WTC11 (cell line): ENCODE data around the gene NT5C1A. TPM values are rescaled to one million over a fixed set of nuclear protein-coding genes. Genes with fewer than 3 reads are reported as not detected.

Experiments used
- ATAC-seq: fragments of 200-7000 bp; cut with Tn5 transposase; 2 replicates; pipeline ENCODE4 v1.10.0; 2021; ENCODE audit warnings: mild to moderate bottlenecking, moderate library complexity
- CTCF ChIA-PET: fragments of 300-600 bp; sonication (Branson Sonifier 250); formaldehyde crosslinking; loops from one replicate; lab custom pipeline; 2021; ENCODE audit warnings: antibody characterized with exemption; lab: Charles Lee
- POLR2A ChIA-PET: fragments of 350-600 bp; sonication (Branson Sonifier 250); formaldehyde crosslinking; loops from one replicate; lab custom pipeline; 2021; ENCODE audit warnings: antibody characterized with exemption; lab: Charles Lee
- DNase-seq: peaks from one replicate; pipeline ENCODE4 v3.0.0; 2021; ENCODE audit warnings: low spot score
- H3K27ac Mint-ChIP-seq: 2 replicates; pipeline ENCODE4 v1.8.0; 2021; ENCODE audit warnings: mixed read lengths
- H3K27me3 Mint-ChIP-seq: 2 replicates; pipeline ENCODE4 v1.8.0; 2021; ENCODE audit warnings: low read depth, mild to moderate bottlenecking, moderate library complexity, mixed read lengths
- H3K36me3 Mint-ChIP-seq: 2 replicates; pipeline ENCODE4 v1.8.0; 2021; ENCODE audit warnings: mixed read lengths
- H3K4me1 Mint-ChIP-seq: 2 replicates; pipeline ENCODE4 v1.8.0; 2022; ENCODE audit warnings: mixed read lengths
- H3K4me3 Mint-ChIP-seq: 2 replicates; pipeline ENCODE4 v1.8.0; 2021; ENCODE audit warnings: mild to moderate bottlenecking, moderate library complexity, mixed read lengths
- H3K9me3 Mint-ChIP-seq: 2 replicates; pipeline ENCODE4 v1.8.0; 2021; ENCODE audit warnings: mixed read lengths
- ATF2 ChIP-seq: sonication (generic); formaldehyde crosslinking; IDR thresholded peaks from 2 replicates; pipeline ENCODE4 v1.8.1; 2022; ENCODE audit warnings: low read depth, missing genetic modification reagents, borderline replicate concordance
- CBFB ChIP-seq: sonication (generic); formaldehyde crosslinking; IDR thresholded peaks from 2 replicates; pipeline ENCODE4 v1.8.1; 2022; ENCODE audit warnings: mild to moderate bottlenecking, low read depth, missing genetic modification reagents
- ELF4 ChIP-seq: sonication (generic); formaldehyde crosslinking; IDR thresholded peaks from 2 replicates; pipeline ENCODE4 v1.8.1; 2022; ENCODE audit warnings: low read depth, mild to moderate bottlenecking, moderate library complexity, missing genetic modification reagents
- FOXJ3 ChIP-seq: sonication (generic); formaldehyde crosslinking; IDR thresholded peaks from 2 replicates; pipeline ENCODE4 v1.9.0; 2021; ENCODE audit warnings: missing genetic modification reagents, mild to moderate bottlenecking, borderline replicate concordance
- FOXK1 ChIP-seq: sonication (generic); formaldehyde crosslinking; IDR thresholded peaks from 2 replicates; pipeline ENCODE4 v1.8.0; 2022; ENCODE audit warnings: mild to moderate bottlenecking, moderate library complexity, missing genetic modification reagents
- FOXP1 ChIP-seq: sonication (generic); formaldehyde crosslinking; IDR thresholded peaks from 2 replicates; pipeline ENCODE4 v1.8.0; 2022; ENCODE audit warnings: missing genetic modification reagents, mild to moderate bottlenecking, moderate library complexity, borderline replicate concordance
- GTF2I ChIP-seq: fragments of 250-450 bp; sonication (Bioruptor Pico); conservative IDR thresholded peaks from 2 replicates; pipeline ENCODE4 v1.4.0; 2021; ENCODE audit warnings: mild to moderate bottlenecking
- IRF2 ChIP-seq: sonication (generic); formaldehyde crosslinking; IDR thresholded peaks from 2 replicates; pipeline ENCODE4 v1.8.0; 2022; ENCODE audit warnings: low read depth, missing genetic modification reagents, borderline replicate concordance
- JUN ChIP-seq: sonication (generic); formaldehyde crosslinking; IDR thresholded peaks from 2 replicates; pipeline ENCODE4 v1.8.0; 2023; ENCODE audit warnings: mild to moderate bottlenecking, missing genetic modification reagents
- MXD4 ChIP-seq: fragments of 250-450 bp; sonication (Bioruptor Pico); IDR thresholded peaks from 2 replicates; pipeline ENCODE4 v1.8.0; 2021; ENCODE audit warnings: mild to moderate bottlenecking, moderate library complexity, borderline replicate concordance
- NFATC4 ChIP-seq: fragments of 250-450 bp; sonication (Bioruptor Pico); IDR thresholded peaks from 2 replicates; pipeline ENCODE4 v1.9.0; 2021; ENCODE audit warnings: mild to moderate bottlenecking
- NFYB ChIP-seq: sonication (generic); formaldehyde crosslinking; conservative IDR thresholded peaks from 2 replicates; pipeline ENCODE4 v1.8.0; 2022; ENCODE audit warnings: low read depth, missing genetic modification reagents
- NR2C2 ChIP-seq: sonication (generic); formaldehyde crosslinking; IDR thresholded peaks from 2 replicates; pipeline ENCODE4 v1.8.0; 2022; ENCODE audit warnings: mild to moderate bottlenecking, missing genetic modification reagents
- NR3C1 ChIP-seq: sonication (generic); formaldehyde crosslinking; conservative IDR thresholded peaks from 2 replicates; pipeline ENCODE4 v1.8.1; 2023; ENCODE audit warnings: low read depth, mild to moderate bottlenecking, missing genetic modification reagents
- PRDM15 ChIP-seq: sonication (generic); formaldehyde crosslinking; IDR thresholded peaks from 2 replicates; pipeline ENCODE4 v1.8.0; 2022; ENCODE audit warnings: missing genetic modification reagents
- SOX15 ChIP-seq: fragments of 250-450 bp; sonication (Bioruptor Pico); IDR thresholded peaks from 2 replicates; pipeline ENCODE4 v1.9.0; 2021; ENCODE audit warnings: mild to moderate bottlenecking
- SP1 ChIP-seq: sonication (generic); formaldehyde crosslinking; conservative IDR thresholded peaks from 2 replicates; pipeline ENCODE4 v1.8.1; 2022; ENCODE audit warnings: missing genetic modification reagents
- ZBTB21 ChIP-seq: sonication (generic); formaldehyde crosslinking; IDR thresholded peaks from 2 replicates; pipeline ENCODE4 v1.8.1; 2023; ENCODE audit warnings: mild to moderate bottlenecking, missing genetic modification reagents, borderline replicate concordance
- ZNF121 ChIP-seq: sonication (generic); formaldehyde crosslinking; IDR thresholded peaks from 2 replicates; pipeline ENCODE4 v1.8.0; 2023; ENCODE audit warnings: missing genetic modification reagents
- ZNF263 ChIP-seq: sonication (generic); formaldehyde crosslinking; IDR thresholded peaks from 2 replicates; pipeline ENCODE4 v1.8.1; 2022; ENCODE audit warnings: low read depth, mild to moderate bottlenecking, moderate library complexity, missing genetic modification reagents
- ZNF423 ChIP-seq: fragments of 250-450 bp; sonication (Bioruptor Pico); IDR thresholded peaks from 2 replicates; pipeline ENCODE4 v2.1.2; 2022; ENCODE audit warnings: mild to moderate bottlenecking, moderate library complexity
- ZNF671 ChIP-seq: fragments of 250-450 bp; sonication (Bioruptor Pico); IDR thresholded peaks from 2 replicates; pipeline ENCODE4 v1.8.0; 2021; ENCODE audit warnings: mild to moderate bottlenecking
- total RNA-seq: library from RNA; stranded (reverse); gene quantifications from 3 replicates; pipeline ENCODE4 v1.2.3, GENCODE V29; 2021
- TF ChIP-seq, protein P1 (sequence below): sonication (generic); formaldehyde crosslinking; conservative IDR thresholded peaks from 2 replicates; pipeline ENCODE4 v1.8.1; 2023; ENCODE audit warnings: mild to moderate bottlenecking, low read depth, missing genetic modification reagents, moderate library complexity
- TF ChIP-seq, protein P2 (sequence below): sonication (generic); formaldehyde crosslinking; IDR thresholded peaks from 2 replicates; pipeline ENCODE4 v1.8.1; 2023; ENCODE audit warnings: mild to moderate bottlenecking, missing genetic modification reagents, moderate library complexity
- TF ChIP-seq, protein P3 (sequence below): sonication (generic); formaldehyde crosslinking; IDR thresholded peaks from 2 replicates; pipeline ENCODE4 v1.8.1; 2023; ENCODE audit warnings: mild to moderate bottlenecking, missing genetic modification reagents

Gene NT5C1A
- total RNA-seq, 1 experiment from 2014 or later: not detected

DNA sequence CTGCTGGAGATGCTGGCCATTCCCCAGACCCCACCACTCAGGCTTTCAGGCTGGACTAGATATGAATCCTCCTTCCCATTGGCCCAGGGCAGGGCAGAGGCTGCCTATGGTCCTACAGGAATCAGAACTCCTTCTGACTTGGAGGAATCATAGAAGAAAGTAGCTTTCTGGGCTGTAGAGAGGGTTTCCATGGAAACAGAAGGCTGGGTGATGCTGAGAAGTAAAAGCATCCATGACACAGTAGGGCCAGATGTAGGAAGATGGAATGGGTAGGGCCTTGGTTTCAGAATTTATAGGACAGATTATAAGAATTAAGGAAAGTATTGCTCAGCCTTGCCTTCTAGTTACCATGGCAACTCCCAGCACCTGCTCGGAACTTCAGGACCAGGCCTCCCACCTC lies 9.0 kb downstream of the NT5C1A start (continued):
- TF ChIP-seq PRDM15: no peak

GRCh38 chr1:39659538-39659937 lies 12.4 kb downstream of the NT5C1A start:
- ChIA-PET POLR2A (interaction anchor here (1.5 kb wide), 1 partner anchor 13 kb away, joined by 3 read pairs; no protein-coding TSS in a partner anchor), CTCF (interaction anchor here (1.1 to 4.9 kb wide), 10 partner anchors 11 to 118 kb away, joined by 3 to 124 read pairs (median 17); partner anchors contain the start of genes HPCAL4, NT5C1A and PPIE)
- no peaks in the 10 kb centered on the region; the same call in 1 of the 2 replicates for H3K4me1 Mint-ChIP-seq
- no peaks in the 10 kb centered on the region for H3K36me3 Mint-ChIP-seq
- no peaks in the 10 kb centered on the region for H3K9me3 Mint-ChIP-seq
- no peak overlapping the region for H3K27ac Mint-ChIP-seq
- peaks cover 100% of the 10 kb centered on the region for H3K27me3 Mint-ChIP-seq
- no peak overlapping the region for H3K4me3 Mint-ChIP-seq
- ATAC-seq (no peak), DNase-seq (no peak)
- TF ChIP-seq ZNF671 (CRISPR knock-in tag) (no peak), MXD4 (CRISPR knock-in tag) (no peak), CBFB (CRISPR knock-in tag) (no peak), ATF2 (CRISPR knock-in tag) (no peak), NFATC4 (CRISPR knock-in tag) (no peak), SP1 (CRISPR knock-in tag) (no peak), ELF4 (no peak), NR3C1 (CRISPR knock-in tag) (no peak), JUN (CRISPR knock-in tag) (no peak), FOXP1 (CRISPR knock-in tag) (no peak), IRF2 (CRISPR knock-in tag) (no peak)
- TF ChIP-seq, protein P1, sequence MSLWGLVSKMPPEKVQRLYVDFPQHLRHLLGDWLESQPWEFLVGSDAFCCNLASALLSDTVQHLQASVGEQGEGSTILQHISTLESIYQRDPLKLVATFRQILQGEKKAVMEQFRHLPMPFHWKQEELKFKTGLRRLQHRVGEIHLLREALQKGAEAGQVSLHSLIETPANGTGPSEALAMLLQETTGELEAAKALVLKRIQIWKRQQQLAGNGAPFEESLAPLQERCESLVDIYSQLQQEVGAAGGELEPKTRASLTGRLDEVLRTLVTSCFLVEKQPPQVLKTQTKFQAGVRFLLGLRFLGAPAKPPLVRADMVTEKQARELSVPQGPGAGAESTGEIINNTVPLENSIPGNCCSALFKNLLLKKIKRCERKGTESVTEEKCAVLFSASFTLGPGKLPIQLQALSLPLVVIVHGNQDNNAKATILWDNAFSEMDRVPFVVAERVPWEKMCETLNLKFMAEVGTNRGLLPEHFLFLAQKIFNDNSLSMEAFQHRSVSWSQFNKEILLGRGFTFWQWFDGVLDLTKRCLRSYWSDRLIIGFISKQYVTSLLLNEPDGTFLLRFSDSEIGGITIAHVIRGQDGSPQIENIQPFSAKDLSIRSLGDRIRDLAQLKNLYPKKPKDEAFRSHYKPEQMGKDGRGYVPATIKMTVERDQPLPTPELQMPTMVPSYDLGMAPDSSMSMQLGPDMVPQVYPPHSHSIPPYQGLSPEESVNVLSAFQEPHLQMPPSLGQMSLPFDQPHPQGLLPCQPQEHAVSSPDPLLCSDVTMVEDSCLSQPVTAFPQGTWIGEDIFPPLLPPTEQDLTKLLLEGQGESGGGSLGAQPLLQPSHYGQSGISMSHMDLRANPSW (CRISPR knock-in tag): no peak

DNA sequence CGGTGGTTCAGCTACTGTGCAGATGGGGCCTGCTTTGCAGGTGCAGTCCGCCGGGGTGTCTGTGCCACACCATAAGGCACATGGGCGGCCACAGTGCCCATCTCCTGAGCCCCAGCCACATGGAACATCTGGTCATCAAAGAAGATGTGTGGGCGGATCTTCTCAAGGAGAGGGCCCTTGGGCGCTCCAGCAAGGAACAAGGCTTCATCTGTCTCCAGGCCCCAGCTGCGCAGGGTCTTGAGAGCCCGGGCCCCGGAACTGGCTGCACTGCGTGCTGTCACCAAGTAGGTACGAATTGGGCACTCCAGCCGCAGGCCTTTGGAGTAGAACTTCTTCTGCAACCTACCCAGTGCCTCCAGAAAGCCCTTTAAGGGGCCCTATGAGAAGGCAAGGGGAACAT lies 12.8 kb downstream of the NT5C1A start:
- Mint-ChIP-seq H3K4me1 (no peaks in the 10 kb centered on the region; the same call in none of the 2 replicates), H3K9me3 (no peaks in the 10 kb centered on the region), H3K4me3 (no peak overlapping the region), H3K27me3 (peaks cover 100% of the 10 kb centered on the region), H3K27ac (no peak overlapping the region), H3K36me3 (no peaks in the 10 kb centered on the region)
- DNase-seq: no peak
- CTCF ChIA-PET: interaction anchor here (0.5 to 4.9 kb wide), 21 partner anchors 11 to 118 kb away, joined by 3 to 124 read pairs (median 14); partner anchors contain the start of genes HEYL, HPCAL4, NT5C1A and PABPC4
- no peak for ATAC-seq
- POLR2A ChIA-PET: interaction anchor here (1.5 kb wide), 1 partner anchor 13 kb away, joined by 3 read pairs; no protein-coding TSS in a partner anchor
- no peak for TF ChIP-seq NFYB (CRISPR knock-in tag)
- TF ChIP-seq GTF2I (CRISPR knock-in tag): no peak
- no peak for TF ChIP-seq NR2C2
- no peak for TF ChIP-seq ZBTB21 (CRISPR knock-in tag)
- TF ChIP-seq SOX15 (CRISPR knock-in tag): no peak
- TF ChIP-seq FOXJ3 (CRISPR knock-in tag): no peak
- no peak for TF ChIP-seq FOXK1 (CRISPR knock-in tag)
- TF ChIP-seq, protein P2, sequence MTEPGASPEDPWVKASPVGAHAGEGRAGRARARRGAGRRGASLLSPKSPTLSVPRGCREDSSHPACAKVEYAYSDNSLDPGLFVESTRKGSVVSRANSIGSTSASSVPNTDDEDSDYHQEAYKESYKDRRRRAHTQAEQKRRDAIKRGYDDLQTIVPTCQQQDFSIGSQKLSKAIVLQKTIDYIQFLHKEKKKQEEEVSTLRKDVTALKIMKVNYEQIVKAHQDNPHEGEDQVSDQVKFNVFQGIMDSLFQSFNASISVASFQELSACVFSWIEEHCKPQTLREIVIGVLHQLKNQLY (CRISPR knock-in tag): no peak
- TF ChIP-seq ZNF121 (CRISPR knock-in tag): no peak
- TF ChIP-seq ZNF423 (CRISPR knock-in tag): no peak
- TF ChIP-seq ZNF263: no peak
- no peak for TF ChIP-seq IRF2 (CRISPR knock-in tag)
- TF ChIP-seq ELF4: no peak
- TF ChIP-seq, protein P3, sequence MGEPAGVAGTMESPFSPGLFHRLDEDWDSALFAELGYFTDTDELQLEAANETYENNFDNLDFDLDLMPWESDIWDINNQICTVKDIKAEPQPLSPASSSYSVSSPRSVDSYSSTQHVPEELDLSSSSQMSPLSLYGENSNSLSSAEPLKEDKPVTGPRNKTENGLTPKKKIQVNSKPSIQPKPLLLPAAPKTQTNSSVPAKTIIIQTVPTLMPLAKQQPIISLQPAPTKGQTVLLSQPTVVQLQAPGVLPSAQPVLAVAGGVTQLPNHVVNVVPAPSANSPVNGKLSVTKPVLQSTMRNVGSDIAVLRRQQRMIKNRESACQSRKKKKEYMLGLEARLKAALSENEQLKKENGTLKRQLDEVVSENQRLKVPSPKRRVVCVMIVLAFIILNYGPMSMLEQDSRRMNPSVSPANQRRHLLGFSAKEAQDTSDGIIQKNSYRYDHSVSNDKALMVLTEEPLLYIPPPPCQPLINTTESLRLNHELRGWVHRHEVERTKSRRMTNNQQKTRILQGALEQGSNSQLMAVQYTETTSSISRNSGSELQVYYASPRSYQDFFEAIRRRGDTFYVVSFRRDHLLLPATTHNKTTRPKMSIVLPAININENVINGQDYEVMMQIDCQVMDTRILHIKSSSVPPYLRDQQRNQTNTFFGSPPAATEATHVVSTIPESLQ (CRISPR knock-in tag): no peak
